GM10847 (cell line): ENCODE data around the gene CHFR.

ENCODE experiments used
- POLR2A ChIP-seq: IDR thresholded peaks from 2 replicates; pipeline ENCODE4 v1.6.1; 2011; ENCODE audit not compliant: insufficient read length; ENCODE audit errors: extremely low read depth

The CHFR gene

GRCh38 chr12:132850291-132850690, 37.1 kb downstream of the CHFR start:
- TF ChIP-seq POLR2A = no peak

GRCh38 chr12:132848521-132848920, 38.9 kb downstream of the CHFR start:
- TF ChIP-seq POLR2A = no peak

GRCh38 chr12:132847363-132848356, 39.7 kb downstream of the CHFR start:
- no peak for TF ChIP-seq POLR2A

GRCh38 chr12:132842449-132843045, 44.9 kb downstream of the CHFR start:
- no peak for TF ChIP-seq POLR2A

- no peak for TF ChIP-seq POLR2A
Measured at GRCh38 chr12:132841151-132841550, 46.3 kb downstream of the CHFR start.

GRCh38 chr12:132840536-132840935, 46.9 kb downstream of the CHFR start:
- no peak for TF ChIP-seq POLR2A

GRCh38 chr12:132839558-132840235, 47.7 kb downstream of the CHFR start:
- TF ChIP-seq POLR2A = no peak

GRCh38 chr12:132838410-132839080, 48.9 kb downstream of the CHFR start:
- no peak for TF ChIP-seq POLR2A

GRCh38 chr12:132837693-132838409, 49.6 kb downstream of the CHFR start:
- TF ChIP-seq POLR2A = no peak

GRCh38 chr12:132836795-132837331, 50.5 kb downstream of the CHFR start:
- TF ChIP-seq POLR2A = no peak

- TF ChIP-seq POLR2A = no peak
Measured at GRCh38 chr12:132835076-132836025, 52.1 kb downstream of the CHFR start.

GRCh38 chr12:132834181-132834711, 53.2 kb downstream of the CHFR start:
- TF ChIP-seq POLR2A = no peak

- TF ChIP-seq POLR2A = no peak
Measured at GRCh38 chr12:132833341-132833740, 54.1 kb downstream of the CHFR start.
